HG03103 (cell line): ENCODE results near the gene ITPK1.

Source experiments
- ATAC-seq: cut with Tn5 transposase; IDR thresholded peaks from one replicate; pipeline ENCODE4 v1.9.1; 2021; ENCODE audit warnings: low read depth; ENCODE audit not compliant: unreplicated experiment

The ITPK1 gene

GRCh38 chr14:92907316-92907911 lies 208.3 kb downstream of the ITPK1 start:
- no peak for ATAC-seq

- no peak for ATAC-seq
Measured at GRCh38 chr14:92906823-92907222, 208.9 kb downstream of the ITPK1 start.

- ATAC-seq = no peak
Measured at GRCh38 chr14:92906420-92906819, 209.3 kb downstream of the ITPK1 start.

- ATAC-seq = no peak
Measured at GRCh38 chr14:92905667-92906066, 210.1 kb downstream of the ITPK1 start.

- no peak for ATAC-seq
Measured at GRCh38 chr14:92903359-92903758, 212.4 kb downstream of the ITPK1 start.

GRCh38 chr14:92902726-92903125 lies 213.0 kb downstream of the ITPK1 start:
- no peak for ATAC-seq

- ATAC-seq = no peak
Measured at GRCh38 chr14:92902191-92902590, 213.5 kb downstream of the ITPK1 start.

GRCh38 chr14:92900660-92901059 lies 215.1 kb downstream of the ITPK1 start:
- no peak for ATAC-seq

- no peak for ATAC-seq
Measured at GRCh38 chr14:92898566-92899131, 217.1 kb downstream of the ITPK1 start.

GRCh38 chr14:92897922-92898565 lies 217.7 kb downstream of the ITPK1 start:
- no peak for ATAC-seq

GRCh38 chr14:92895352-92895878 lies 220.3 kb downstream of the ITPK1 start:
- no peak for ATAC-seq

- ATAC-seq = no peak
Measured at GRCh38 chr14:92892589-92892988, 223.1 kb downstream of the ITPK1 start.

- no peak for ATAC-seq
Measured at GRCh38 chr14:92890830-92891588, 224.7 kb downstream of the ITPK1 start.

GRCh38 chr14:92888896-92889295 lies 226.8 kb downstream of the ITPK1 start:
- ATAC-seq = no peak

- no peak for ATAC-seq
Measured at GRCh38 chr14:92887157-92887556, 228.6 kb downstream of the ITPK1 start.
